ENCODE data around the gene IGF2. TPM values are rescaled to one million over a fixed set of nuclear protein-coding genes. Genes with fewer than 3 reads are reported as not detected.

The IGF2 gene
- total RNA-seq, 1 experiment from 2014 or later: 1.5 TPM

DNA sequence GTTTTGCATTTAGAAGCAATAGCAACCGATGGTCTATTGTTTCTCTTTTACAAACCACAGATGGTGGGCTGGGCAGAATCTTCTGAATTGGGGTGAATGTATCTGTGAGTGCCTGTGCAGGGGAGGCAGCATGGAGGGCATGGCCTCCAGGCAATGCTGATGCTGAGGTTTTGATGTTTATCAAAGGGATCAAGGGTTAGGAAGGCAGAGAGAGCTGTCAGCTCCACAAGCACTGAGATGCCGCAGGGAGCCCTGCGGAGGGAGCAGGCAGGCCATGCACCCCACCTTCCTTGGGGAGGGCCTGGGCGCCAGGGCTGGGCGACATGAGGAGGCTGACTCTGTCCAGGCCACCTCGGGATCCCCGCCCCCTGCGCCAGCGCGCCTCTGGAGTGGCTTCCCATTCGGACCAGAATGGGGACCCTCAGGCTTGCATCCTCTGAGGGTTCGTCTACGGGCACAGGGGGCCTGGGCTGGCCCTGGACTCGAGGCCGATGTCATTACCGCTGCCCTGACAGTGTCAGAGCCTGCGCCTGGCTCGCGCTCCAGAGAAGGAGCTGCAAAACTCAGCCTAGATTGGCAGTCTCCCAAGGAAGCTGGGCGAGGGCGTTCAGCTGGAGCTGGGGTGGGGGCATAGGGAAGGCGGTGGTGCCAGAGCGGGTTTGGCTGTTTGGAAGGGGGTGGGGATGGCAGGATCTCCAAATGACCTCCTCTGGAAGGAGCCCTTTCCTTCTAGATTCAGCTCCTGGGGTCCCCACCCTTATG, 46.3 kb upstream of the IGF2 start:
- peaks cover 5% of the 10 kb centered on the region for H3K27me3 Mint-ChIP-seq (ENCODE audit: low read depth)
- H3K4me3 Mint-ChIP-seq: no peak overlapping the region
- ATAC-seq (no peak), DNase-seq (ENCODE audit: low spot score) (no peak)
- no peak overlapping the region for H3K27ac Mint-ChIP-seq
- ChIA-PET CTCF (interaction anchor here (0.7 to 2.9 kb wide), 20 partner anchors 10 to 707 kb away, joined by 3 to 28 read pairs (median 4); no protein-coding TSS in a partner anchor), POLR2A (no interaction called here)
- no peaks in the 10 kb centered on the region for H3K36me3 Mint-ChIP-seq
- H3K9me3 Mint-ChIP-seq: no peaks in the 10 kb centered on the region
- no peaks in the 10 kb centered on the region for H3K4me1 Mint-ChIP-seq
- no peak for TF ChIP-seq CREM (CRISPR knock-in tag; IDR thresholded peaks at IDR 0.05)
- TF ChIP-seq E2F1 (CRISPR knock-in tag; IDR thresholded peaks at IDR 0.05): no peak

- H3K27ac Mint-ChIP-seq: no peak overlapping the region
- POLR2A ChIA-PET: no interaction called here
- CTCF ChIA-PET: interaction anchor here (1.2 to 2.0 kb wide), 2 partner anchors 122 to 348 kb away, joined by 3 to 6 read pairs; no protein-coding TSS in a partner anchor
- H3K27me3 Mint-ChIP-seq (ENCODE audit: low read depth): peaks cover 5% of the 10 kb centered on the region
- H3K9me3 Mint-ChIP-seq: no peaks in the 10 kb centered on the region
- H3K4me3 Mint-ChIP-seq: no peak overlapping the region
- ATAC-seq (no peak), DNase-seq (ENCODE audit: low spot score) (no peak)
- TF ChIP-seq CREB1 (CRISPR knock-in tag; IDR thresholded peaks at IDR 0.05) (no peak), USF2 (CRISPR knock-in tag; IDR thresholded peaks at IDR 0.05) (no peak), ERG (CRISPR knock-in tag; IDR thresholded peaks at IDR 0.05) (no peak), RORB (CRISPR knock-in tag; IDR thresholded peaks at IDR 0.05) (no peak), FOXP1 (CRISPR knock-in tag; IDR thresholded peaks at IDR 0.05; ENCODE audit: borderline replicate concordance) (no peak), ZNF532 (CRISPR knock-in tag; IDR thresholded peaks at IDR 0.05; ENCODE audit: borderline replicate concordance) (no peak), SOX15 (CRISPR knock-in tag; IDR thresholded peaks at IDR 0.05) (no peak), ZNF138 (CRISPR knock-in tag; conservative IDR thresholded peaks at IDR 0.05) (no peak), TEAD4 (CRISPR knock-in tag; IDR thresholded peaks at IDR 0.05) (no peak), ZNF317 (CRISPR knock-in tag; IDR thresholded peaks at IDR 0.05; ENCODE audit: borderline replicate concordance, low read depth) (no peak), TEAD1 (CRISPR knock-in tag; IDR thresholded peaks at IDR 0.05) (no peak)
- TF ChIP-seq, protein P1, sequence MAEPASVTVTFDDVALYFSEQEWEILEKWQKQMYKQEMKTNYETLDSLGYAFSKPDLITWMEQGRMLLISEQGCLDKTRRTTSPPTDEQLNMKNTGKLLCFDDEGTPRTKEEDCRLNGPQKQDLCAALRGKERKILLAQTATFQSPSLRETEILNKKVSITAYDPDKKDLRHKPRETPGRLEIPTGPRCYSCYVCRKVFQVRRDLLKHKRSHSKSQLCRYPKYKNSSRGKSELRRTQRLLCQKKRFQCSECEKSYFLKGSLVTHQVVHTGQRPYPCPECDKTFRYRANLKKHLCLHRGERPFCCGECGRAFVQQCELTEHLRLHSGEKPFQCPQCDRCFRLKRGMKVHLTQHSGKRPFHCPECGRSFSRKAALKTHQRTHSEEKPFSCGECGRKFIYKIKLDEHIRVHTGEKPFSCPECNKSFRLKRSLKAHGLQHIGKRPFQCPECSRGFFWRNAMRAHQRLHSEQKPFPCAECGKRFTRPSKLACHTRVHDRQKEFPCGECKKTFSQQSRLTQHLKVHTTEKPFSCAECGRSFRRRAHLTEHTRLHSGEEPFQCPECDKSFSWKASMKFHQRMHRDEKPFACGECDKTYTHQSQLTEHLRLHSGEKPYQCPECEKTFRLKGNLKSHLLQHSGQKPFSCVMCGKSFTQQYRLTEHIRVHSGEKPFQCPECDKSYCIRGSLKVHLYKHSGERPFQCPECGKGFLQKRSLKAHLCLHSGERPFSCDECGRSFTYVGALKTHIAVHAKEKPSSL (CRISPR knock-in tag; conservative IDR thresholded peaks at IDR 0.05): no peak
- TF ChIP-seq, protein P2, sequence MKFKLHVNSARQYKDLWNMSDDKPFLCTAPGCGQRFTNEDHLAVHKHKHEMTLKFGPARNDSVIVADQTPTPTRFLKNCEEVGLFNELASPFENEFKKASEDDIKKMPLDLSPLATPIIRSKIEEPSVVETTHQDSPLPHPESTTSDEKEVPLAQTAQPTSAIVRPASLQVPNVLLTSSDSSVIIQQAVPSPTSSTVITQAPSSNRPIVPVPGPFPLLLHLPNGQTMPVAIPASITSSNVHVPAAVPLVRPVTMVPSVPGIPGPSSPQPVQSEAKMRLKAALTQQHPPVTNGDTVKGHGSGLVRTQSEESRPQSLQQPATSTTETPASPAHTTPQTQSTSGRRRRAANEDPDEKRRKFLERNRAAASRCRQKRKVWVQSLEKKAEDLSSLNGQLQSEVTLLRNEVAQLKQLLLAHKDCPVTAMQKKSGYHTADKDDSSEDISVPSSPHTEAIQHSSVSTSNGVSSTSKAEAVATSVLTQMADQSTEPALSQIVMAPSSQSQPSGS (CRISPR knock-in tag; IDR thresholded peaks at IDR 0.05; ENCODE audit: borderline replicate concordance, low read depth): no peak
- TF ChIP-seq, protein P3, sequence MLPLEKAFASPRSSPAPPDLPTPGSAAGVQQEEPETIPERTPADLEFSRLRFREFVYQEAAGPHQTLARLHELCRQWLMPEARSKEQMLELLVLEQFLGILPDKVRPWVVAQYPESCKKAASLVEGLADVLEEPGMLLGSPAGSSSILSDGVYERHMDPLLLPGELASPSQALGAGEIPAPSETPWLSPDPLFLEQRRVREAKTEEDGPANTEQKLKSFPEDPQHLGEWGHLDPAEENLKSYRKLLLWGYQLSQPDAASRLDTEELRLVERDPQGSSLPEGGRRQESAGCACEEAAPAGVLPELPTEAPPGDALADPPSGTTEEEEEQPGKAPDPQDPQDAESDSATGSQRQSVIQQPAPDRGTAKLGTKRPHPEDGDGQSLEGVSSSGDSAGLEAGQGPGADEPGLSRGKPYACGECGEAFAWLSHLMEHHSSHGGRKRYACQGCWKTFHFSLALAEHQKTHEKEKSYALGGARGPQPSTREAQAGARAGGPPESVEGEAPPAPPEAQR (CRISPR knock-in tag; IDR thresholded peaks at IDR 0.05): no peak
- TF ChIP-seq, protein P4, sequence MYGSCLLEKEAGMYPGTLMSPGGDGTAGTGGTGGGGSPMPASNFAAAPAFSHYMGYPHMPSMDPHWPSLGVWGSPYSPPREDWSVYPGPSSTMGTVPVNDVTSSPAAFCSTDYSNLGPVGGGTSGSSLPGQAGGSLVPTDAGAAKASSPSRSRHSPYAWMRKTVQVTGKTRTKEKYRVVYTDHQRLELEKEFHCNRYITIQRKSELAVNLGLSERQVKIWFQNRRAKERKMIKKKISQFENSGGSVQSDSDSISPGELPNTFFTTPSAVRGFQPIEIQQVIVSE (CRISPR knock-in tag; IDR thresholded peaks at IDR 0.05; ENCODE audit: borderline replicate concordance): no peak
- H3K4me1 Mint-ChIP-seq: no peaks in the 10 kb centered on the region
- H3K36me3 Mint-ChIP-seq: no peaks in the 10 kb centered on the region
These were observed 43.7 kb upstream of the IGF2 start for GRCh38 chr11:2182692-2183474.
